CD4-positive, alpha-beta T cell treated with Interleukin-2 at 100 ng/mL for 4 hours (primary cell): Measurements from ENCODE around the gene ERAL1.
A peak's percentile ranks its signal among the peaks of the same experiment; 100 is the strongest.
"Not testable (repeated sequence)": the region's sequence is repeated elsewhere in the genome, so short reads cannot be mapped to it uniquely, and the experiment has no call there.

ENCODE experiments used
- DNase-seq: peaks from one replicate; pipeline ENCODE4 v3.0.0-alpha.2; 2020; ENCODE audit warnings: low spot score

ERAL1 gene

GRCh38 chr17:28899212-28899815, 44.5 kb downstream of the ERAL1 start:
- DNase-seq, result no peak

- DNase-seq, result no peak
Observed at GRCh38 chr17:28900986-28901726, 46.3 kb downstream of the ERAL1 start.

- DNase-seq, result peak; percentile 41
Observed at GRCh38 chr17:28901866-28902818, 47.3 kb downstream of the ERAL1 start.

GRCh38 chr17:28902819-28903545, 48.2 kb downstream of the ERAL1 start, which contains the start of gene DHRS13:
DHRS13 (minus strand) TSS chr17:28903079; CDS start chr17:28902944, 135 bp downstream.
- peak; percentile 95 for DNase-seq

- not testable (repeated sequence) for DNase-seq
Observed at GRCh38 chr17:28903546-28903841, 48.7 kb downstream of the ERAL1 start.

GRCh38 chr17:28904800-28905199, 50.0 kb downstream of the ERAL1 start:
- no peak for DNase-seq

GRCh38 chr17:28906276-28906675, 51.5 kb downstream of the ERAL1 start:
- no peak for DNase-seq

- DNase-seq, result no peak
Observed at GRCh38 chr17:28906706-28907438, 52.1 kb downstream of the ERAL1 start.

GRCh38 chr17:28907709-28908475, 53.1 kb downstream of the ERAL1 start:
- DNase-seq, result no peak

GRCh38 chr17:28908640-28909167, 53.9 kb downstream of the ERAL1 start:
- no peak for DNase-seq

- DNase-seq, result no peak
Observed at GRCh38 chr17:28910534-28910933, 55.7 kb downstream of the ERAL1 start.
